MG63 (cell line): ENCODE measurements around the gene ZNG1A. TPM values are rescaled to one million over a fixed set of nuclear protein-coding genes. Genes with fewer than 3 reads are reported as not detected.
A peak's percentile ranks its signal among the peaks of the same experiment; 100 is the strongest.
"Not testable (repeated sequence)": the region's sequence is repeated elsewhere in the genome, so short reads cannot be mapped to it uniquely, and the experiment has no call there.

ENCODE experiments used
- DNase-seq: peaks from one replicate; pipeline ENCODE4 v3.0.0-alpha.2; 2020
- H3K27me3 ChIP-seq: fragments of 250-450 bp; sonication (Bioruptor Pico); 2 replicates; pipeline ENCODE4 v1.5.1; 2020; ENCODE audit warnings: mild to moderate bottlenecking, moderate library complexity
- H3K36me3 ChIP-seq: fragments of 250-450 bp; sonication (Bioruptor Pico); 2 replicates; pipeline ENCODE4 v1.5.1; 2020; ENCODE audit warnings: mild to moderate bottlenecking, moderate library complexity
- H3K4me3 ChIP-seq: fragments of 250-450 bp; sonication (Bioruptor Pico); 2 replicates; pipeline ENCODE4 v1.5.1; 2020; ENCODE audit warnings: mild to moderate bottlenecking, moderate library complexity
- H3K9me3 ChIP-seq: fragments of 250-450 bp; sonication (Bioruptor Pico); 2 replicates; pipeline ENCODE4 v1.5.1; 2020; ENCODE audit warnings: mild to moderate bottlenecking, moderate library complexity
- total RNA-seq: library from RNA; depleted of rRNA; stranded (reverse); fragments of >200 nt; shearing (Covaris generic); gene quantifications from 2 replicates; pipeline ENCODE4 v1.2.3, GENCODE V29; 2014; ENCODE audit warnings: low replicate concordance

The ZNG1A gene
- total RNA-seq, 1 experiment from 2014 or later = 12.3 TPM

DNA sequence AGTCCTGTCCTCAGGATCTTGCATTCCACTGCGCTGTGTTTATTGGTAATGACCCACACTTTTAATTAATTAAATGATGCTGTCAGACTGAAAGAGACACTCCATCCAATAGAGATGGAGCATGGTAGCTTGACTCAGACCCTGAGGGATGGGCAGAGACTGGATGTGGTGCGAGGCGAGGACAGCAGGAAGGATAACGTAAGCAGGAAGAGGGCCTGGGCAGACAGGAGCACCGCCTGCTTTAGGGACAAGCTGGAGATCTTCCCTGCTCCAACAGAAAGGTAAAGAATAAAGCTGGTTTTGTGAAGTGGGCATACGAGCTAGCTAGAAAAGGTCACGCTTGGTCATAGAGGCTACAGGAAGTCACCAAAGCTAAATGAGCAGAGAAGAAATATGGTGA is 32.2 kb upstream of the ZNG1A start:
- H3K27me3 ChIP-seq = no peaks in the 10 kb centered on the region
- H3K9me3 ChIP-seq = no peaks in the 10 kb centered on the region
- DNase-seq = no peak
- H3K36me3 ChIP-seq = no peaks in the 10 kb centered on the region
- no peak overlapping the region for H3K4me3 ChIP-seq

DNA sequence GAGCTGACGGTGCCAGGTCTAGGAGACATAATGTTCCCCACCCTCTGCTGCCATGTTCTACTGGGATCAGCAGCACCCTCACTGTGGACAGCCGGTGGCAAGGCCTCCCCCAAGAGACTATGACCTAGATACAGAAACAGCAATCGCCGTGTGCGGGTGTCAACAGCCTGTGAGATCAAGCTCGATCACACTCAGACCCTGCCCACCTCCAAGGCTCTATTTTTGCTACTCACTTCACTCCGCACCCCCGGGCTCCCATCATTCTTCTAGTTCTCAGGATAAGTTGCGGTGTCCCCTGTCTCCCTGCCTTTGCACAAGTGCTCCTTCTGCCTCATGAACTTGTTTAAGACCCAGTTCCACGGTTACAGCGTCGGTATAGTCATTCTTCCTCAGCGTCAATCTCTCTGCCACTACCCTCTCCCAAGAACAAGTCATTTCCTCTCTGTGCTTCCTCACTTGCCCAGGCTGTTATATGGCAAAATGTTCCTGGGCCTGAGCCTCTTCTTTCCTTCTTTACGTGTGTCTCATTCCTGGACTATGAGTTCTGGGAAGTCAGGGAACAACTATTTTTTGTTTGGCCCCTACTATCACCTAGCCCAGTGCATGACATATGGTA is 30.4 kb upstream of the ZNG1A start:
- H3K27me3 ChIP-seq = no peaks in the 10 kb centered on the region
- no peak for DNase-seq
- H3K36me3 ChIP-seq = no peaks in the 10 kb centered on the region
- H3K4me3 ChIP-seq = no peak overlapping the region
- H3K9me3 ChIP-seq = no peaks in the 10 kb centered on the region

DNA sequence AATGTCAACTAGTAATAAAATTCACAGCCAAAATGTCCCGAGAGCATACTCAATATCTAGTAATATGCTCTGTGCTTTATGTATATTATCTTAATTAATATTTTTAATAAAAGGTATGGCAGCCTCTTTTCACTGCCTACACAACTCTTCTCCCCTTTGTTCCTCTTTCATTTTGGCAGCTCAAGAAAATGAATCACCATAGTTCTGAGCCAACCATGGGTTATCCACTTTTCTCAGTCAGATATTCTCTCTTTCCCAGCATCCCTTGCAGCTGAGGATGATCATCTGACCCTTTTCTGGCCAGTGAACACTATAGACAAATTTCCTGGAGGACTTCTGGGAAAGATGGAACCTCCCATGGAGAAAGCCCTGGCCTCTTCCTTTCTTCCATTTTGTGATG is 27.6 kb upstream of the ZNG1A start:
- DNase-seq = no peak
- no peaks in the 10 kb centered on the region for H3K9me3 ChIP-seq
- H3K27me3 ChIP-seq = no peaks in the 10 kb centered on the region
- no peaks in the 10 kb centered on the region for H3K36me3 ChIP-seq
- H3K4me3 ChIP-seq = no peak overlapping the region

DNA sequence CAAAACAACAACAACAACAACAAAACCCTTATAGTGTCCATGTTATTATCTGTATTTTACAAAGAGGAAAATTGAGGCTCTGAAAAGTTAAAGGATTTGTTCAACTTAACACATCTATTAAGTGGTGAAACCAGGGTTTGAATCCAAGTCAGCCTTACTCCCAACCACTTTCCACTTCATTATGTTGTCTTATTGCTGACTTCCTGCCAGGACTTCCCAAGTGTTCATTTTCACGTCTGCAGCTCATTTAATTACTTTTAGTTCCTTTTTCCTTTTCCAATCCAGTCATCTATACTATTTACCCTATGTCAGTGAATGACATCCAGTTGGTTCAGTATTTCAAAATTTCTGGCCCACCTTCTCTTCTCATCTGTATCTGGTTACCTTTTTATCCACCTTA is 20.7 kb upstream of the ZNG1A start:
- not testable (repeated sequence) for H3K9me3 ChIP-seq, DNase-seq, H3K27me3 ChIP-seq

DNA sequence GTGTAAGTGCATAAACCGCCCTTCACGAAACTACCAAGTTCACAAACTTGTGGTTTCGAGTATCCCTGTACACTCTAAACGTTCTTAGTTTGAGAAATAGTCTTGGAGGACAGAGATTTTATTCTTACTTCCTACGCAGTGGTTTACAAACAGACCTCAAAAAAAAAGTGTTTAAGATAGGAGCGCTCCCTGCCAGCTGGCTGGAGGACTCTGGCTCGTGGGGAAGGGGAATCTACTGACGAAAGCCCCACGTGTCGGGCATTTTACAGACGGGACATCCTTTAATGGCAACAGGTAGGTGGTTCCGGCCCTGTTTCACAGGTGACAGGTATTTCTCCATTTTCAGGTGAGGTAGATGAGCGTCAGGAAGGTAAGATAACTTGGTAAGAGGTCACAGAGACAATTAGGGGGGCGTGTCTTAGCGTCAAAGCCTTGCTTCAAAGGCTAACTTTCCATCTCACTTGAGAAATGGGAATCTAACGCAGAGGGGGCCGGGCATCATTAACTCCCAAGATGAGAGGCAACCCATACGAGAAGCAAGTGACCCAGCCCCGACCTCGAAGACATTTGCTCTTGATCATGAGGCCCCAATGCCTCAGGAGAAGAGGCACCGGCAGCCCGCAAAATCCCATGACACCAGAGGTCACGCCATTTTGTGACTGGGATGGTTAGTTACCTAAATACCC is 573 bp downstream of the ZNG1A start:
- peak overlapping the region; percentile 40 for H3K4me3 ChIP-seq
- H3K36me3 ChIP-seq, DNase-seq, H3K9me3 ChIP-seq, H3K27me3 ChIP-seq: not testable (repeated sequence)

More for the DNA sequence above, 20.7 kb upstream of the ZNG1A start:
- H3K36me3 ChIP-seq, H3K4me3 ChIP-seq: not testable (repeated sequence)

DNA sequence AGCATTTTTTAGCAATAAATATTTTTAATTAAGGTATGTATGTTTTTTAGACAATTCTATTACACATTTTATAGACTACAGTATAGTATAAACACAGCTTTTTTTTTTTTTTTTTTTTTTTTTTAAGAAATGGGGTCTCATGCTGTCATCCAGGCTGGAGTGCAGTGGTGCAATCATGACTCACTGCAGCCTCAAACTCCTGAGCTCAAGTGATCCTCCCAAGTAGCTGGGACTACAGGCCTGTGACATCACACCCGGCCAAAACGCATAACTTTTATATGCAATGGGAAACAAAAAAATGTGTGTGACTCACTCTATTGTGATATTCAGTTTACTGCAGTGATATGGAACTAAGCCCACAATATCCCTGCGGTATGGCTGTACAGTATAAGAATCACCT is 9.1 kb downstream of the ZNG1A start:
- H3K27me3 ChIP-seq, H3K9me3 ChIP-seq, DNase-seq, H3K36me3 ChIP-seq, H3K4me3 ChIP-seq: not testable (repeated sequence)

DNA sequence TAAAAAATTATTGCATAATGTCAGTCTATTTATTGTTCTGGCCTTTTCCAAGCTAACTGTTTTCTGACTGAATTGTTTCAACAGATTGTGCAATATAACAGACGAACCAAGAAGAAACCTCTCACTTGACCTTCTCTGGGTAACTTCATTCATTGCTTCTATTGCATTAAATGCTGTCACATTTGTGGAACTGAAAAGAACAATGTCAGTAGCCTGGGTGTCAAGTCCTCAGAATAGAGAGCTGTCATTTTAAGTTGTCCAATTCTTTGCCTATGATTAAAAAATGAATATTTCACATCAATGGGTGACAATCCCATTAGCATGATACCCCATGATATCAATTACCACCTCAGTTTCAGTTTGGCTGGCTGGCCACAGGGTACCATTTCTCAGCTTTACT is 19.0 kb downstream of the ZNG1A start:
- not testable (repeated sequence) for H3K36me3 ChIP-seq, H3K27me3 ChIP-seq, DNase-seq, H3K9me3 ChIP-seq, H3K4me3 ChIP-seq

DNA sequence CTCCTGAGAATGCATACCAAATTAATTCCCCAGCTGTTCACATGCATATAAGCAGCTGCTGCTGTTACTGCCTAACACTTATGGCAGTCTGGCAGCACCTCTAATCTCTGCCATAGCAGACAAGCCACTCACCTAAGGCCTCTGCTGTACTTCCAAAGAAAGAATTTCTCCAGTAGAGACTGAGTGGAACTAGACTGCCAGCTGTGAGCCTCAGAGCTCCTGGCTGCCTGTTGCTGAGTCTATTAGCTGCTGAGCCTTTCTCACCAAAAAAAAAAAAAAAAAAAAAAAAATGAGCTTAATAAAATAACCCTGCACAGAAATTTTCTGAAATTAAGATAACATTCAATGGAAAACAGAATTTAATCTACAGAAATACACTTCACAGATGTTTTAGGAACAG is 27.7 kb downstream of the ZNG1A start:
- not testable (repeated sequence) for H3K9me3 ChIP-seq, H3K36me3 ChIP-seq, H3K27me3 ChIP-seq, H3K4me3 ChIP-seq, DNase-seq

DNA sequence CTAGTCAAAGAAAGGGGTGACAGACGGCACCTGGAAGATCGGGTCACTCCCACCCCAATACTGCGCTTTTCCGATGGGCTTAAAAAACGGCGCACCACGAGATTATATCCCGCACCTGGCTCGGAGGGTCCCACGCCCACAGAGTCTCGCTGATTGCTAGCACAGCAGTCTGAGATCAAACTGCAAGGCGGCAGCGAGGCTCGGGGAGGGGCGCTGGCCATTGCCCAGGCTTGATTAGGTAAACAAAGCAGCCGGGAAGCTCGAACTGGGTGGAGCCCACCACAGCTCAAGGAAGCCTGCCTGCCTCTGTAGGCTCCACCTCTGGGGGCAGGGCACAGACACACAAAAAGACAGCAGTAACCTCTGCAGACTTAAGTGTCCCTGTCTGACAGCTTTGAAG is 39.0 kb downstream of the ZNG1A start:
- H3K27me3 ChIP-seq = not testable (repeated sequence)

DNA sequence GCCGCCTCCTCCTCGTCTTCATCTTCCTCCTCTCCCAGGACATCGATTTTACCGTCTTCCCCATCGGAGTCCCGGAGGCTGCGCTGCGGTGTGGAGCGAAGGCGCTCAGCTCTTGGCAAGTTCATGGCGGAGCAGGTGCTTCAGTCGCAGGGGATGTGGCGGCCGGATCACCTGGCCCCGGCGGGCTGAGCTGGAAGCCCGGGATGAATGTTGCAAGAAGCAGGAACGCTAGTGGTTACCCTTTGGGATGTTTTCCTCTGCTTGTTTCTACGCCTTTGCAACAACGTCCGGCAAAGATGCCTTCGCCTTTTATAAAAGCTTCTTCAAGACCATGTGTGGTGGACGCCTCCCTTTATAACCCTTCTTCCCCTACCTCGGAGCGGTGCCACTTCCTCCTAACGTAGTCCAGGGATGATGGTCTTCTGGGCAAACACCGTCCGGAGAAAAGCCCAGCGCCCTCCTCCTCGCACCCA is 60.8 kb downstream of the ZNG1A start, which contains the start of gene FOXD4:
Gene FOXD4, minus strand, starts transcription at position 423 of the 473 bp plus-strand sequence. Its CDS starts 298 bp downstream, at position 125.
- not testable (repeated sequence) for H3K36me3 ChIP-seq, DNase-seq, H3K9me3 ChIP-seq, H3K4me3 ChIP-seq, H3K27me3 ChIP-seq

More for the DNA sequence above, 39.0 kb downstream of the ZNG1A start:
- not testable (repeated sequence) for DNase-seq, H3K36me3 ChIP-seq, H3K4me3 ChIP-seq, H3K9me3 ChIP-seq

DNA sequence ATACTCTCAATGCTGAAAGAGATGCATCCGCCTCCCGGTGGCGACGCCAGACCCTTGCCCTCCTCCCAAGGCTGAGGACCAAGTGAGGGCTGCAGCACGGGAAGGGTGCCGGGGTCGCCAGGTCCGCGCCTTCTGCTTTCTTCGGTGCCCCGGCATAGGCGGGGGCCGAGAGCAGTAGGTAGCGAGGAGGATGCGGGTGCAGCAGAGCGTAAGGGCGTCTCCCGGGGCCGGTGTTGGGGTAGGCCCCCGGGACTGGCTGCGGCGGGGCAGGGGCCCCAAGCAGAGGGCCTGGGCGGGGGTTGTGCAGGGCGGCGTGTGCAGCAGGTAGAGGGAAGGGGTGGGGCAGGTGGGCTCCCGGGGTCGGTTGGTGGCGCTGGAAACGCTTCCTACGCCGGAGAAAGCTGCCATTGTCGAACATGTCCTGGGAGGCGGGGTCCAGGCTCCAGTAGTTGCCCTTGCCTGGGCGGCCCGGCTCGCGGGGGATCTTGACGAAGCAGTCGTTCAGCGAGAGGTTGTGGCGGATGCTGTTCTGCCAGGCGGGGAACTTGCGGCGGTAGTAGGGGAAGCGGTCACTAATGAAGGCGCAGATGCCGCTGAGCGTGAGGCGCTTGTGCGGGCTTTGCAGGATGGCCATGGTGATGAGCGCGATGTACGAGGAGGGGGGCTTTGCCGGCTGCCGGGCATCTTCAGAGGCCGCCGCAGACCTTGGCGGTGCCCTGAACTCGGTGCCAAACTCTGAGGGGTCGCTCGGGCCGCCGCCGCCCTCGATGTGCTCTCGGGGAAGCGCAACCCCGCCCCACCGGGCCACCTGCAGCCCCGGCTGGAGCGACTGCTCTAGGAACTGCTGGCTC is 61.5 kb downstream of the ZNG1A start:
- not testable (repeated sequence) for H3K27me3 ChIP-seq, H3K36me3 ChIP-seq, H3K4me3 ChIP-seq, H3K9me3 ChIP-seq, DNase-seq

DNA sequence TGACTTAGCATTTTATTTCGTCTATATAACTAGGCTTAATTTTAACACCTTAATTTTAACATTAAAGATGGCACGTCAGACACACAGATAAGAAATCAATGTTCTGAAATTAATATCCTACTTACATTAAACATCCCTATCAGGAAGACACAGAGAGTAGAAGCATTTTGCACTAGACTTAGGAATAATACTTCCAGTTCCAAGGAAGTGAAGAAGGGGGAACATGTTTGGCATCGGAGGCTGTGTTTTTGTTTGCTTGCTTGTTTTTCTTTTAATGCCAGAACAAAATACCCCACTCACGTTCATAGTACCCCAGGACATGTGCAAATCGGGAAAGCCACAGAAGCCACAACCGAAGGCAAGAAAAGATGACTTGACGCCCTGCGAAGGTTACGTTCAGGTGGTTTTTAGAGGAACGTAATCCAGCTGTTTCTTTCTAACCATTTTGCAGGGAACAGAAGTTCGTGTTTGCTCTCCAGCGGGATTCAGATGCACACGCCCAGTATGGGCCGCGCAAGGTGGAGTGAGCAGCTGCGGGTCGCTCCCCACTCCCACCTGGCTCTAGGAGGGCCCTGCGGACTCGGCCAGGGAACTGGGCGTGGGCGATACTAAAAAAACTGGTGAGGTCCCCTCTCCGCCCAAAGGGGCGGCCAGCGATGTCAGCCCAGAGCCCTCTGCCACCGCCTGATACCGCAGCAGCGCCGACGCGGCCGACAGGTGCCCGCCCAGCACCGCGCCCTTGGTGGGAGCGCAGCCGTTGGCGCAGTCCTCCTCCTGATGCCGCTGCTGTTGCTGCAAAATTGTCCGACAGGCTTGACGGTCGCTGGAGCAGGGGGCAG is 62.4 kb downstream of the ZNG1A start:
- not testable (repeated sequence) for H3K27me3 ChIP-seq, H3K4me3 ChIP-seq, H3K9me3 ChIP-seq, H3K36me3 ChIP-seq, DNase-seq

DNA sequence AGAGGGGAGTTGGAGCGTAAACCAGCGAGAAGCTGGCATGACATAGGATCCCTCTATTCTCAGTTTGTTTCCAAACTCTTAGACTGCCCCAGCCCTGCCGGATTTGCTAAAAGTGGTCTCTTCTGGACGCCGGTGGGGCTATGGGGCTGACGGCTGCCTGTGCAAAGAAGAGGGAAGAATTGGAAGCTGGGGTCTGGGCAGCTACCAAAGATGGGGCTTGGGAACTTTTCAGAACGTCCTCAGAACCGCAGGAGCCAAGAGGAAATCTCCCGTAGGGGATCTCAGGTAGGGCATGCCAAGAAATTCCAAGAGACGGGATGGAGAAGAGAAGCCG is 63.8 kb downstream of the ZNG1A start:
- not testable (repeated sequence) for H3K36me3 ChIP-seq, H3K4me3 ChIP-seq, DNase-seq, H3K9me3 ChIP-seq, H3K27me3 ChIP-seq

DNA sequence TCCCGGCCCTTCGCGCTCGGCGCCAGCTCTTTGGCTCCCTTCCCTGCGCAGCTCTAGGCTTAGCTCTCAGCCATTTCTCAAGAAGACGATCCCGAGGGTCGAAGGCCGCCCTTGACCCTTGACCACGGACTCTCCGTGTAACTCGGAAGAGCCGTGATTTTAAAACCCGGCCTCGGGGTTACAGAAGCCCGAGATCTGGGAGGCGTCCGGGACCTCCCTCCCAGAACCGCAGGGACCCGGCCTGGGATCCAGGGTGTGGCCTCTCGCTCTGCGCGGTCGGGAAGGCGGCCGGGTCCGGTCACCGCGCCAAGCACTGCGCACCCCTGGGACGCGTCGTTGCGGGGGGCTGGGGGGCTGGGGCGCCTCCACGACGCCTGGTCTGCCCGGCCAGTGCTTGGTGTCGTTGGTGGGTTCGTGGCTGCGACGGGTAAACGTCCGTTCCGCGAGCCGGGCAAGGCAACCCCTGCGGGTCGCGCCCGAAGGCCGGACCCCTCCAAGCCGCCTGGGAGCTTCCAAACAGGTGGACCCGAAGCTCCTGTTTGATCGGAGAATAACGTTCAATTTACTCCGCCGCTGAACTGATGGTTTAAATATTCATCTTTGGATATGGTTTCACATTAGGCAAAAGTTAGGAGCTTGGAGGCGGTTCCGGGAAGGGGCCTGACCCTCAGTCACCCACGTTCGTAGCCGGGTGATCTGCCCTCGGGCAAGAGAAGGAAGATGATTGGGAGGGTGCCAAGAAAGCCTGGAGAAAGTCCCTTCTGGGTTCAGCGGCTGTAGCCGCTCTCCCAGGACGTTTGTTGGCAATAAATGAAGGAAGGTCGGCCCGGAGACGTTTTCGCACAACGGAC is 64.4 kb downstream of the ZNG1A start:
- not testable (repeated sequence) for H3K36me3 ChIP-seq, H3K4me3 ChIP-seq, H3K27me3 ChIP-seq, H3K9me3 ChIP-seq, DNase-seq

DNA sequence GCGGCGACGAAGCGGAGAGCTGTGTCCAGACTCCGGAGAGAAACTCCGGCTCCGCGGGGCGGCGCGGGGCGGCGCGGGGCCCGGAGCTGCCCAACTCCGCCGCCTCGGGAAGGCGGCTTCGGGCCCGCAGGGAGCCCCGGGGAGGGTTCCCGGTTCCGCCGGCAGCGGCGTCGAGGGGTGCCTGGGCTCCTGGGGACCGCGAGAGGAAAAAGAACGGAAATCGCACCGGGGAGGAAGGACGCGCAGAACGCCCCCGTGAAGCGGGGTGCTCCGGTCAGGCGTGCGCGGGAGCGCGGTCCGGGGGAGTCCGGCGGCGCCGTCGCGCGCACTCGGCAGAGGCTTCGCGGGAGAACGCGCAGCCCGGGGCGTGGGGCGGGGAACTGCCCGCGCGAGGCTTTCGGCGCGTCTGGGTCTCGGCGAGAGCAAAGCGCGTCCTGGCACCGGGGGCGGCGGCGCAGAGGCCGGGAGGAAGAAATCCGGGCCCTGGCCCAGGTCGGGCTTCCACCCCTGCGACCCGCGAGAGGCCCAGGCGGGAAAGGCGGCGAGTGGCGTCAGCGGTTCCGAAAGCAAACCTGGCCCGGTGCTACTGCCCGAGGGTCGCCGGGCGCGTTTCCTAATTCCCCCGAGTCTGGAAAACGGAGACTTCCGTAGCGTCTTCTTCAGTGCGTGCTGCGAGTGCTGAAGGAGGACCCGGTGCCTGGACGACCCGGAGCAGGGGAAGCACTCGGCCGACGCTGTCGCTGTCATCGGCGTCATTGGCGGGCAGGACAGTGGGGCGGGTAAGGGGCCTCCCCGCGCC is 65.2 kb downstream of the ZNG1A start:
- H3K36me3 ChIP-seq, H3K4me3 ChIP-seq, H3K27me3 ChIP-seq, H3K9me3 ChIP-seq: not testable (repeated sequence)
- peak; percentile 9 for DNase-seq
